A549 treated with Mapracorat at 1 μM for 4 hours (cell line): ENCODE results near the gene F11. TPM values are rescaled to one million over a fixed set of nuclear protein-coding genes. Genes with fewer than 3 reads are reported as not detected.

Experiments used
- total RNA-seq: library from RNA; stranded (reverse); fragments of 200-300 nt; extraction: Qiagen RNA extraction; gene quantifications from 5 replicates; pipeline ENCODE4 v1.2.3, GENCODE V29; 2022

Gene F11
- not detected in 5 replicates for total RNA-seq

DNA sequence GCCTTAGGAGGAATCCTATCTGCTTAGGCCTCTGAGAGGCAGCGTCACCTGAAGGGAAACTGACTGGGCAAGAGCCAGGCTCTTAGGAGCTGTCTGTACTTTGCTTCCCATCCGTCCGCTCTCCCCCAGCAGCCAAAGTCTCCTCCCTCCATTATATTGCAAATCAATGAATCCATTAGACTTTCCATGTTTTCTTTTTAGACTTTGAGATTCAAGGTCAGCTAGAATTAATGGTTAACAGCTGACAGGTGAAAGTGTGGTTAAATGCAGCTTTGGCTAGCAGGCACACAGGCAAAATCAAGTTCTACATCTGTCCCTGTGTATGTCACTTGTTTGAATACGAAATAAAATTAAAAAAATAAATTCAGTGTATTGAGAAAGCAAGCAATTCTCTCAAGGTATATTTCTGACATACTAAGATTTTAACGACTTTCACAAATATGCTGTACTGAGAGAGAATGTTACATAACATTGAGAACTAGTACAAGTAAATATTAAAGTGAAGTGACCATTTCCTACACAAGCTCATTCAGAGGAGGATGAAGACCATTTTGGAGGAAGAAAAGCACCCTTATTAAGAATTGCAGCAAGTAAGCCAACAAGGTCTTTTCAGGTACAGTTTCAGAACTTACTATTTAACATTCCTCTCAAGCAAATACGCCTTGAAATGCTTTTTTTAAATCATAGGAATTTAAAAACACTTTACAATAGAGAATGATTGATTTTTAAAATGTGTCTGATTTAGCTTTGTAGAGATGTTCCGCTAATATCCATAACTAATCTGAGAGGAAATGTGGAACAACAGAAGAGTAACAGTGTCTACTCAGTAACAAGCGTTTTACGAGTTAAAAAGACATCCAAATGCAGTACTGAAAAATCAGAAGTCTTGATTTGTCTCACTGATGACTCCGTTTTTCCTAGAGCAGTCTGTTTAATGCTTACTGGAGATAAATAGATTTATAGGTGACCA, at the start of gene F11:
Gene F11, plus strand, starts transcription at position 507 of the 970 bp plus-strand sequence. CDS start 948 bp downstream, outside the sequence.

DNA sequence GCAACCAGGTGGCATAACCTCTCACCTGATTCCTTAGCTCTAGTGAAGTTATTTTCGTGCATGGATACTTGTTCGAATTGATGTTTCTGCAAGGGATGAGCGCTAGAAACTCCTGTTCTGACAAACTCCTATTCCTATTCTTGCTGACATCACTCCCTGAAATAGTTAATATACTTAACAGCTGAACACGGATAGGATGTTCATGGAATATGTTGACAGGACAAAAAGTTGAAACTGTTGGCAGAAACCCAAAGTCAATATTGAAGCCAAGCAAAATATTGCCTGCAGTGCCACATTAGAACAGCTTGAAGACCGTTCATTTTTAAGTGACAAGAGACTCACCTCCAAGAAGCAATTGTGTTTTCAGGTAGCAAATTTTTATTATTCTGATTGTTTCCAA, 38.8 kb upstream of the F11 start, which contains the start of gene KLKB1:
Gene KLKB1, plus strand, starts transcription at position 287 of the 400 bp plus-strand sequence. CDS start 689 bp downstream, outside the sequence.

Other genes with a start within 250 kb of the F11 start
- 0.14 to 0.56 TPM (median 0.35 TPM) in 5 replicates for gene TLR3, start 197.0 kb upstream of the F11 start, total RNA-seq
- gene FAM149A, start 161.5 kb upstream of the F11 start, total RNA-seq = 1.5 to 1.9 TPM (median 1.6 TPM) in 5 replicates
- 2.5 to 3.3 TPM (median 3.1 TPM) in 5 replicates for gene CYP4V2, start 74.6 kb upstream of the F11 start, total RNA-seq
- not detected in 5 replicates for gene KLKB1, start 38.7 kb upstream of the F11 start, total RNA-seq